Sigmoid colon (tissue), 7 donors: ENCODE measurements around the gene CLDN11. TPM values are rescaled to one million over a fixed set of nuclear protein-coding genes. Genes with fewer than 3 reads are reported as not detected.

ENCODE experiments used
- DNase-seq: peaks from one replicate; pipeline ENCODE4 v3.0.0-alpha.2; 2019
- H3K27ac ChIP-seq, 4 donors: fragments of 200-600 bp; sonication (generic); one replicate each; pipeline ENCODE4 v1.5.1; 2016 to 2019; ENCODE audit warnings: mild to moderate bottlenecking in 1 of 4
- H3K27me3 ChIP-seq, 3 donors: fragments of 200-600 bp; sonication (generic); one replicate each; pipeline ENCODE4 v1.5.1; 2019; ENCODE audit warnings: mild to moderate bottlenecking in 1 of 3
- H3K36me3 ChIP-seq, 4 donors: fragments of 200-600 bp; sonication (generic); one replicate each; pipeline ENCODE4 v1.5.1; 2016 to 2019
- H3K4me1 ChIP-seq, 4 donors: fragments of 200-600 bp; sonication (generic); one replicate each; pipeline ENCODE4 v1.5.1; 2017 to 2019
- H3K4me3 ChIP-seq, 4 donors: fragments of 200-600 bp; sonication (generic); one replicate each; pipeline ENCODE4 v1.5.1; 2017 to 2019; ENCODE audit warnings: mild to moderate bottlenecking in 2 of 4, moderate library complexity in 1 of 4
- H3K9me3 ChIP-seq, 4 donors: fragments of 200-600 bp in 3 of 4; sonication (generic) in 3 of 4; one replicate each; pipeline versions ENCODE4 v1.5.1 to v1.6.1; 2013 to 2019
- CTCF ChIP-seq, 4 experiments: fragments of 450-650 bp in 3 of 4; fragments of 200-600 bp in 1 of 4; IDR thresholded peaks; one replicate each; pipeline ENCODE4 v1.5.1; 2016 to 2019; ENCODE audit warnings: antibody characterized with exemption in 4 of 4, mild to moderate bottlenecking in 3 of 4, moderate library complexity in 2 of 4
- EP300 ChIP-seq, 4 donors: sonication (generic); formaldehyde crosslinking; IDR thresholded peaks; one replicate each; pipeline ENCODE4 v1.6.1; 2017; ENCODE audit warnings: antibody characterized with exemption in 4 of 4
- POLR2A ChIP-seq, 2 donors: fragments of 450-650 bp; IDR thresholded peaks; one replicate each; pipeline ENCODE4 v1.6.1; 2016; ENCODE audit warnings: antibody characterized with exemption in 2 of 2, mild to moderate bottlenecking in 2 of 2, moderate library complexity in 2 of 2
- POLR2AphosphoS5 ChIP-seq, 4 donors: sonication (generic); formaldehyde crosslinking; IDR thresholded peaks; one replicate each; pipeline ENCODE4 v1.6.1; 2017; ENCODE audit warnings: antibody characterized with exemption in 4 of 4
- WGBS, 2 donors: extraction: QIAGEN DNeasy Blood & Tissue Kit; methylation state at CpG; one replicate each; pipeline ENCODE4 v1.1.7; 2013; 5-methylcytosine and 5-hydroxymethylcytosine counted together
- intact Hi-C: fragments of 100-400 bp; cut with DNase I; formaldehyde crosslinking; loops from one replicate; pipeline ENCODE4 v1.15.1; 2023
- polyA plus RNA-seq, 3 donors: library from polyadenylated mRNA; stranded (reverse); fragments of 200-250 nt; gene quantifications; one replicate each; pipeline ENCODE4 v1.2.3, GENCODE V29; 2013
- total RNA-seq, 4 donors: library from RNA; depleted of rRNA; stranded (reverse); fragments of >200 nt; gene quantifications; one replicate each; pipeline ENCODE4 v1.1.0, GENCODE V29; 2016
- donor health status: healthy with polysubstance abuse.
- donor health status: Bipolar disorder and iron deficiency.
- donor health status: healthy.

Gene CLDN11
- total and polyA plus RNA-seq, 7 donors, result 0.23 to 22.2 (median 6.0) TPM

GRCh38 chr3:170423001-170423615, 4.4 kb downstream of the CLDN11 start:
- Histone ChIP-seq H3K36me3 (no peaks in the 10 kb centered on the region), H3K4me1 (peaks cover 0 to 20% (median 17%) of the 10 kb centered on the region in 4 donors), H3K9me3 (no peaks in the 10 kb centered on the region), H3K27me3 (peaks cover 13 to 20% (median 20%) of the 10 kb centered on the region in 3 donors), H3K27ac (no peak overlapping the region), H3K4me3 (no peak overlapping the region)
- DNase-seq, result no peak
- WGBS, 2 donors, result 66 to 89% methylated on average over 8 of the region's 8 CpGs
- no peak for TF ChIP-seq CTCF (IDR thresholded peaks at IDR 0.05)
- no peak for TF ChIP-seq POLR2AphosphoS5 (IDR thresholded peaks at IDR 0.05)
- no peak for TF ChIP-seq EP300 (IDR thresholded peaks at IDR 0.05)
- no peak for TF ChIP-seq POLR2A (IDR thresholded peaks at IDR 0.05)
- intact Hi-C loops, result no loop called here

- Histone ChIP-seq H3K27ac (no peak overlapping the region), H3K4me3 (no peak overlapping the region), H3K36me3 (no peaks in the 10 kb centered on the region), H3K27me3 (peaks cover 0 to 4% (median 2%) of the 10 kb centered on the region in 3 donors), H3K9me3 (no peaks in the 10 kb centered on the region), H3K4me1 (peaks cover 0 to 2% (median under 1%) of the 10 kb centered on the region in 4 donors)
- 82% methylated on average over 8 of the region's 8 CpGs for WGBS, 2 donors
- TF ChIP-seq CTCF (IDR thresholded peaks at IDR 0.05) (no peak), EP300 (IDR thresholded peaks at IDR 0.05) (no peak), POLR2AphosphoS5 (IDR thresholded peaks at IDR 0.05) (no peak), POLR2A (IDR thresholded peaks at IDR 0.05) (no peak)
- intact Hi-C loops, result no loop called here
- no peak for DNase-seq
Measured at GRCh38 chr3:170424879-170425278, 6.2 kb downstream of the CLDN11 start.

- H3K27ac ChIP-seq, result no peak overlapping the region
- no peak for DNase-seq
- intact Hi-C loops, result no loop called here
- no peak overlapping the region for H3K4me3 ChIP-seq
- no peaks in the 10 kb centered on the region for H3K9me3 ChIP-seq
- no peaks in the 10 kb centered on the region for H3K4me1 ChIP-seq
- TF ChIP-seq EP300 (IDR thresholded peaks at IDR 0.05), result no peak
- TF ChIP-seq CTCF (IDR thresholded peaks at IDR 0.05), result no peak
- TF ChIP-seq POLR2A (IDR thresholded peaks at IDR 0.05), result no peak
- TF ChIP-seq POLR2AphosphoS5 (IDR thresholded peaks at IDR 0.05), result no peak
- WGBS, 2 donors, result 75 to 78% methylated on average over 11 of the region's 11 CpGs
- H3K27me3 ChIP-seq, result no peaks in the 10 kb centered on the region
- no peaks in the 10 kb centered on the region for H3K36me3 ChIP-seq
Measured at GRCh38 chr3:170425491-170426239, 7.0 kb downstream of the CLDN11 start.

GRCh38 chr3:170426240-170426797, 7.7 kb downstream of the CLDN11 start:
- intact Hi-C loops, result no loop called here
- H3K4me3 ChIP-seq, result no peak overlapping the region
- H3K9me3 ChIP-seq, result no peaks in the 10 kb centered on the region
- DNase-seq, result no peak
- 79 to 90% methylated on average over 2 of the region's 2 CpGs for WGBS, 2 donors
- no peaks in the 10 kb centered on the region for H3K27me3 ChIP-seq
- H3K27ac ChIP-seq, result no peak overlapping the region
- TF ChIP-seq POLR2AphosphoS5 (IDR thresholded peaks at IDR 0.05) (no peak), EP300 (IDR thresholded peaks at IDR 0.05) (no peak), CTCF (IDR thresholded peaks at IDR 0.05) (no peak), POLR2A (IDR thresholded peaks at IDR 0.05) (no peak)
- H3K4me1 ChIP-seq, result no peaks in the 10 kb centered on the region
- H3K36me3 ChIP-seq, result no peaks in the 10 kb centered on the region
